IgD-negative memory B cell (primary cell): ENCODE measurements around the gene AKR1C1. TPM values are rescaled to one million over a fixed set of nuclear protein-coding genes. Genes with fewer than 3 reads are reported as not detected.
A peak's percentile ranks its signal among the peaks of the same experiment; 100 is the strongest.
"Not testable (repeated sequence)": the region's sequence is repeated elsewhere in the genome, so short reads cannot be mapped to it uniquely, and the experiment has no call there.

Experiments used
- H3K27ac Mint-ChIP-seq, 3 donors: one replicate each; pipeline ENCODE4 v1.8.0; 2020 to 2022; ENCODE audit warnings: mild to moderate bottlenecking in 3 of 3, mixed read lengths in 3 of 3, moderate library complexity in 1 of 3
- H3K27me3 Mint-ChIP-seq: one replicate; pipeline ENCODE4 v1.8.0; 2021; ENCODE audit warnings: mixed read lengths
- H3K36me3 Mint-ChIP-seq: one replicate; pipeline ENCODE4 v1.8.0; 2020; ENCODE audit warnings: mild to moderate bottlenecking, mixed read lengths
- H3K4me1 Mint-ChIP-seq, 3 donors: one replicate each; pipeline ENCODE4 v1.8.0; 2020 to 2022; ENCODE audit warnings: mixed read lengths in 3 of 3, mild to moderate bottlenecking in 1 of 3
- H3K4me3 Mint-ChIP-seq, 4 donors: one replicate each; pipeline ENCODE4 v1.8.0; 2020 to 2022; ENCODE audit warnings: mild to moderate bottlenecking in 4 of 4, mixed read lengths in 4 of 4, moderate library complexity in 3 of 4
- H3K9me3 Mint-ChIP-seq, 3 donors: one replicate each; pipeline ENCODE4 v1.8.0; 2020 to 2021; ENCODE audit warnings: mixed read lengths in 3 of 3, mild to moderate bottlenecking in 1 of 3
- polyA plus RNA-seq: library from polyadenylated mRNA; unstranded; fragments of 300-500 nt; fragmentation: Illumina TruSeq; gene quantifications from one replicate; pipeline ENCODE4 v1.2.3, GENCODE V29; 2021

Gene AKR1C1
- polyA plus RNA-seq, 1 donor from 2014 or later: not detected

DNA sequence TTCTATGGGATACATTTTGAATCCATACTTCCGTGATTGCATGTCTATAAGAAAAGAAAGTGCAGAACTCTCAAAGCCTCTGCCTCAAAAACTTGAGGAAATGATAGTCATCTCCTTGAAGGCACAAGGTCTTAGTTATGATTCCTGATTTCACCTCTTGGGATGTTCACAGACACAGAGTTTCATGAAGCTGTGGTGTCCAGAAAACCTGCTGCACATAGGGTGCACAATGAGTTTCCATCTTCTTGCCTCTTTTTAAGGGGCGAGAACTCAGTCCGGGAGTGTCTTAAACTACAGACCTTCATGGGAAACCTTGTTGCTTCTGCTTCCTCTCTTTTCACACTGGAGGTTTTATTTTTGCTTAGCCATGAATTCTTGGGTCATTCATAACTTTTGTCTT lies 4.0 kb downstream of the AKR1C1 start:
- not testable (repeated sequence) for H3K4me1 Mint-ChIP-seq, H3K27me3 Mint-ChIP-seq, H3K36me3 Mint-ChIP-seq, H3K27ac Mint-ChIP-seq, H3K4me3 Mint-ChIP-seq, H3K9me3 Mint-ChIP-seq

DNA sequence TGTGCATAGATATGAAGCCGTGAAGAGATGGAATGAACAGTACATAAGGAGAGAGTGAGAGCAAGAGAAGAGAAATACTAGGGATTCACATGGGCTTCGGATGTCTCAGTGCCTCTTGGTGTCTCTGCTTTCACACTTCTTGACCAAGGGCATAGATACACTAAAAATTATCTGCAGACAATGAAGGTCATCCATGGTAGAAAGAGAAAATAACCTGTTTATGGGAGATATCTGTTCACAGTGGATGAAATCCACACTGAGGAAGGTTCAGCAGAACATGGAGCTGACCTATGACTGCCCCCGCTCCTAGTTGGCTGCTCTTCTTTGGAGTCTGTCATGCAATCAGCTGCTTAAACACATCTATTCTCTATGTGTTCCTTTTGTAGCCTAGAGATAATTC lies 6.1 kb downstream of the AKR1C1 start:
- H3K4me1 Mint-ChIP-seq, H3K27me3 Mint-ChIP-seq, H3K4me3 Mint-ChIP-seq, H3K27ac Mint-ChIP-seq, H3K9me3 Mint-ChIP-seq, H3K36me3 Mint-ChIP-seq: not testable (repeated sequence)

DNA sequence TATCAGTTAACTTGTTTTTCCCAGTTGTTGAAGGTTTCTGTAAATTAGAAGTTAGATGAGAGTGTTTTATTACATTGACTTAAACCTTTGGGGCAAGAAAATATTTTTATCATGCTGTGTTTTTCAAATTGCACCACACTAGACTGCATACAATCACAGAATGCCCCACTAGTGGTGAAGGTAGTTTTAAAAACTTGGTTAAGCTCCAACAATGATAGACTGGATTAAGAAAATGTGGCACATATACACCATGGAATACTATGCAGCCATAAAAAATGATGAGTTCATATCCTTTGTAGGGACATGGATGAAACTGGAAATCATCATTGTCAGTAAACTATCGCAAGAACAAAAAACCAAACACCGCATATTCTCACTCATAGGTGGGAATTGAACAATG lies 7.1 kb downstream of the AKR1C1 start:
- not testable (repeated sequence) for H3K9me3 Mint-ChIP-seq, H3K4me3 Mint-ChIP-seq, H3K27me3 Mint-ChIP-seq, H3K4me1 Mint-ChIP-seq, H3K36me3 Mint-ChIP-seq, H3K27ac Mint-ChIP-seq

DNA sequence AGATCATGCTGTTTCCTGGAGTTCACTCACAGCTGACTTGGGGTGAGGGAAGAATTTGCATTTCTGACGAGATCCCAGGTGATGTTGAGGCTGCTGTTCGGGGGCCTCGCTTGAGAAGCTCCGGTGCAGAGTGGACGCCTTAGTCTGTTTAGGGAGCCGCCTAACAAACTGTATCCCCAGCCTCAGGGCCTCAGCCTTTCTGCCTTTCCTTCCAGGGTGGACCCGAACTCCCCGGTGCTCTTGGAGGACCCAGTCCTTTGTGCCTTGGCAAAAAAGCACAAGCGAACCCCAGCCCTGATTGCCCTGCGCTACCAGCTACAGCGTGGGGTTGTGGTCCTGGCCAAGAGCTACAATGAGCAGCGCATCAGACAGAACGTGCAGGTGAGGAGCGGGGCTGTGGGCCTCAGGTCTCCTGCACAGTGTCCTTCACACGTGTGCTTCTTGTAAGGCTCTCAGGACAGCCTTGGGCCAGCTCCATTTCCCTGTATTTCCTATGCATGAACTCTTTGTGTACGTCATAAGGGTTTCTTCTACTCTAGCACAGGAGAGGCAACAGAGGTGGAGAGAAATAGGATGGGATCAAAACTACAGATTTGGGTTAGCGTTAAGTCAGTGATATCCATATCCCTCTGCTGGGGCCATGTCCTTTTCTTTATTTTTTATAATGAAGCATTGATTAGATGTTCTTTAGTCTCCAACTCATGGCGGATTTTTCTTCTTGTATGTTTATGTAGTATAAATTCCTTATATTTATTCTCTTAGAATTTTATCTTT lies 9.3 kb downstream of the AKR1C1 start:
- not testable (repeated sequence) for H3K4me3 Mint-ChIP-seq, H3K27ac Mint-ChIP-seq, H3K4me1 Mint-ChIP-seq, H3K36me3 Mint-ChIP-seq, H3K9me3 Mint-ChIP-seq, H3K27me3 Mint-ChIP-seq

DNA sequence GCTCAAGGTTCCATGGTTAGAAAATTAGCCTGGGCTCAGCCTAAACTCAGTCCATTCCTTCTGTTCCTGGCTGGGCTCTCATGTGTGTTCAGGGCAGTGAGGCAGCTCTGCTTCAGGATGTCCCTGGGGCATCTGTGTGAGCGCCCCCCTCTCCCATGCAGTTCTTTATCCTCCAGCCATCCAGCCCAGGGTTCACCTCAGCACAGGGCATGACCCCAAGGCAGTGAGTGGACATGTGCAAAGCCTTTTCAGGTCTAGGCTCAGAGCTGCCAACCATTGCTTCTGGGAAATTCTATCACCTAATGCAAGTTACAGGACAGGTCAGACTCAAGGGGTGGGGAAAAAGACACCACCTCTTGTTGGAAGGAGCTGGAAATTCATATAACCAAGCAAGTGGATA lies 10.1 kb downstream of the AKR1C1 start:
- not testable (repeated sequence) for H3K27me3 Mint-ChIP-seq, H3K4me1 Mint-ChIP-seq, H3K36me3 Mint-ChIP-seq, H3K9me3 Mint-ChIP-seq, H3K4me3 Mint-ChIP-seq, H3K27ac Mint-ChIP-seq

DNA sequence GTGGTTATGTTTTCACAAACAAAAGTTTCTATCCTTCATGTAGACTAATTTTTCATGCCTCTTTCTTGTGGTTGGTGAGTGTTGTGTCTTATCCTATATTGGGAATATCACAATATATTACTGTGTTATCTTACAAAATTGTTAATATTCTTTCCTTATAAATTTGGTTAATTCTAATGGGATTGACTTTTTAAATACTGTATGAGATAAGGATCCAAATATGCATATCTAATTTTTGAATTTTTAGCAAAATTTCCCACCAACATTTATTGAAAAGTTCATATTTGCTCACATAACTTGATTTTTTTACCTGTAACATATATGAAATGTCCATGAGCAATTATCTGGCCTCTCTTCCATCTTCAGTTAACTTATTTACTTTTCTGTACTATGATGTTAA lies 11.2 kb downstream of the AKR1C1 start:
- not testable (repeated sequence) for H3K4me1 Mint-ChIP-seq, H3K27me3 Mint-ChIP-seq, H3K4me3 Mint-ChIP-seq, H3K9me3 Mint-ChIP-seq, H3K27ac Mint-ChIP-seq, H3K36me3 Mint-ChIP-seq

DNA sequence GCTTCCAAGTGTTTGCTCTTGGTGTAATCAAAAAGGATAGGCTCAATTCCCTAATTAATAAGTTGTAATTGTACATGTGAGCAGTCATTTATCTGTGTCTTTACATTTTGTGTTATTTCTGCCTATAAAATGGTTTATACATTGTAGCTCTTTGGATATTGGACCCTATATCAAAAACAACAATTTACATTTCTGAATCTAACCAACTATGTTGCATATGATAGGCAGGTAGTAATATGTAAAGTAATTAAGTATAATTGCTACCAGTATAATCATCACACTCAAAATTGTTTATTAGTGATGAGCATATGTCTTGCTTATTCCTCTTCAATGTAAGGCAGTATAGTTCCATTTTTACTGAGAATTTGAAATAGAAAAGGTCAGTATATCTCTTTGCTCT lies 13.8 kb downstream of the AKR1C1 start:
- H3K9me3 Mint-ChIP-seq: no peaks in the 10 kb centered on the region
- no peaks in the 10 kb centered on the region for H3K36me3 Mint-ChIP-seq
- no peaks in the 10 kb centered on the region for H3K4me1 Mint-ChIP-seq
- no peak overlapping the region for H3K27ac Mint-ChIP-seq
- H3K4me3 Mint-ChIP-seq: no peak overlapping the region
- H3K27me3 Mint-ChIP-seq: peaks cover 1% of the 10 kb centered on the region

DNA sequence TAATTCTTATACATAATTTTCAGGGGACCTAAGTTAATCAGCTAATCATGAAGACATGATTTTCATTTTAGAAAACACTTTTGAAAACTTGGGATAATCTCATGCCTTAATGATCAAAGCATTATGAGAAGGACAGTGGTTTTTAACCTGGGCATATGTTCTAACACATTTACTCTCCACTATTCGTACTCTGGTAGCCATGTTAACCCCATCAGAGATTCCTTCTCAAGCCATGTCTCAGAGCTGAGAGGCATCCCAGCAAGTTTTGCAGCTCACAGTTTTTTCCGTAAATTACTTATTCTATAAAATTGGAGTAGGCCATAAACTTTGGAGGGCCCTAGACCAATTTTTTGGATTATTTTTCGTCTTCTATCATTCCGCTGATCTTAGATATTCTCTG lies 15.7 kb downstream of the AKR1C1 start:
- Mint-ChIP-seq H3K27me3 (peaks cover 1% of the 10 kb centered on the region), H3K27ac (no peak overlapping the region), H3K4me3 (no peak overlapping the region), H3K4me1 (no peaks in the 10 kb centered on the region), H3K9me3 (no peaks in the 10 kb centered on the region), H3K36me3 (no peaks in the 10 kb centered on the region)

DNA sequence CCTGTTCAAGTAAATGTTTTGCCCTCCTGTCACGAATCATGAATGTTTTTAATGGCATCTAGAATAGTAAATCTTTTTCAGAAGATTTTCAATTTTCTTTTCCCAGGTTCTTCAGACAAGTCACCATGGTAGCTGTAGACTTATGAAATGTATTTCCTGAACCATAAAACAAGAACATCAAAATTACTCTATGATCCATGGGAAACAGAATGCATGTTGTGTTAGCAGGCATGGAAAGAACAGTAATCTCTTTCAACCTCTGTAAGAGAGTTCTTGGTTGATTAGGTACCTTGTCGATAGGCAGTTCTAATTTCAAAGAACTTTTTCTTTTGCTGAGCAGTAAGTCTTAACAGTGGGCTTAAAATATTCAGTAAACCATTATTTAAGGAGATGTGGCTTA lies 17.6 kb downstream of the AKR1C1 start:
- H3K4me1 Mint-ChIP-seq: no peaks in the 10 kb centered on the region
- peaks cover 1% of the 10 kb centered on the region for H3K27me3 Mint-ChIP-seq
- H3K27ac Mint-ChIP-seq: no peak overlapping the region
- no peaks in the 10 kb centered on the region for H3K36me3 Mint-ChIP-seq
- H3K4me3 Mint-ChIP-seq: no peak overlapping the region
- no peaks in the 10 kb centered on the region for H3K9me3 Mint-ChIP-seq

DNA sequence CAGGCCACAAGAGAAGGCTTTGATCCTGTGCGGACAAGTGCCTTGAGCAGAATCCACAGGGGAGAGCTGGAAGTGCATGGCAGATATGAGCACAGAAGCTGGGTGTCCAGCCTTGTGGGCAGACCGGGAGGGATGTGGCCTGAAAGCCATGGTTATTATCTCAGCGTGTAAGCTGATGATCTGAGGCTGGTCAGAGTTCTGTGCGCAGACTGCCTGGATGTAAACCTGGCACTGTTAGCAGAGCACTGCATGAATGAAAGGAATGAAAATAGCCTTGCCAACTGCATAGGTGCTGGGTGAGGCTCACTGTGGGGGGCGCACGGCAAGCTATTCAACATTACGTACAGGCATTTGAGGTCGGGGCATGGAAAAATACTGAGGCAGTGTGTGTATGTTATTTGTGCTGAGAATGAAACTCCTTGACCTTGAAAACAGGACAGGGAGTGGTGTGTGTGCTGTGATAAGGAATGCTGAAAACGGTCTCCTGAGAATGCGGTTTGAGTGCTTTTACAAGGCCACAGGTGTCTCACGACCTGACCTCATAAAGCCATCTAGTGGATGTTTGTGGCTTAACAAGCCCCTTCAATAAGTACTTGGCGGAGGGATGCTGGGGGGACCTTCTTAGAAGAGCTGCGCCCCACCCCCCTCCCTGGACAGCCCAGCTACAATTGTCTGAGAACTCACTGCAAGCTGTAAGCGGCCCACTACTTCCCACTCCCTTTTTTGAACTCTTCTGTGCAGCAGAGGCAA lies 18.7 kb downstream of the AKR1C1 start:
- H3K27ac Mint-ChIP-seq: no peak overlapping the region
- H3K4me3 Mint-ChIP-seq: no peak overlapping the region
- no peaks in the 10 kb centered on the region for H3K4me1 Mint-ChIP-seq
- no peaks in the 10 kb centered on the region for H3K36me3 Mint-ChIP-seq
- peaks cover 1% of the 10 kb centered on the region for H3K27me3 Mint-ChIP-seq
- no peaks in the 10 kb centered on the region for H3K9me3 Mint-ChIP-seq

DNA sequence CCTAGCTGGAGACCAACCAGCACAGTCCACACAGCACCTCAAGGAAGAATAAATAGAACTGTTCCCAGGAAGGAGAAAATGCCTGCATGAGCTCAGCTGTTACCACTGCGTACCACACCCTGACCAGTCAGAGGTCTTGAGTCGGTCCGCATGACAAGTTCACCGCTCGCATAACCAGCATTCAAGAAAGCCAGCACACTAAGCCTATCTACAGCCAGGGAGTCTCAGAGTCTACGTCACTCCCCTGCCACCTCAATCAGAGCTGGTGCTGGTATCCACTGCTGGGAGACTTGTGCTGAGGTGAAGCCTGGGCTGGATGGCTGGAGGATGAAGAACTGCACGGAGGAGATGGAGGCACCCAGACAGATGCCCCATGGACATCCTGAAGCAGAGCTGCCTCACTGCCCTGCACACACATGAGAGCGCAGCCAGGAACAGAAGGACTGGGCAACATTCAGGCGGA lies 19.6 kb downstream of the AKR1C1 start:
- no peak overlapping the region for H3K27ac Mint-ChIP-seq
- no peak overlapping the region for H3K4me3 Mint-ChIP-seq
- no peaks in the 10 kb centered on the region for H3K36me3 Mint-ChIP-seq
- H3K9me3 Mint-ChIP-seq: no peaks in the 10 kb centered on the region
- no peaks in the 10 kb centered on the region for H3K4me1 Mint-ChIP-seq
- peaks cover 1% of the 10 kb centered on the region for H3K27me3 Mint-ChIP-seq

DNA sequence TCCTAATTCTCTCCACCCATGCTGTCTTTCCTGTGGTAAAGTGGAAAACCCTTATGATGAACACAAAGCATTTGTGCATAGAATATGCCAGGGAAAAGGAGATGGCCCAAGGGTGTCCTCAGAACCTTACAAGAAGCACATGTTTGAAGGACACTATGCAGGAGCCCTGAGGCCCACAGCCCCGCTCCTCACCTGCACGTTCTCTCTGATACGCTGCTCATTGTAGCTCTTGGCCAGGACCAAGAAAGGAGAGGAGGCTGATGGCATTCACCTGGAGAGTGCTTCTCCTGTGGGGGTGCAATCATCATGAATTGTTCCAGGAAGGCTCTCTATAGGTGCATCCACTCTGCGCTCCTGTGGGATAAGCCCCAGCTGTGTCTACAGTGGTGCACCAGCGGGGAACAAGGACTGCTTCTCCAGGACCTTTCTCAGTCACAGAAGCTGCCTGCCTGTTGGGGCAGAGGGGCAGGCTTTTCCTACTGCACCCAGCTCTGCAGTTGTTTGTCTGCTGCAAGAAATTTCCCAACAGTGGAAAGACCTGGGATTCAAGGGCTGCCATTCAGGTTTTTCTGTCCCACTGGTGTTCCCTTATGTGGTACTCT lies 20.5 kb downstream of the AKR1C1 start:
- no peaks in the 10 kb centered on the region for H3K9me3 Mint-ChIP-seq
- H3K27ac Mint-ChIP-seq: no peak overlapping the region
- no peaks in the 10 kb centered on the region for H3K4me1 Mint-ChIP-seq
- H3K4me3 Mint-ChIP-seq: no peak overlapping the region
- no peaks in the 10 kb centered on the region for H3K36me3 Mint-ChIP-seq
- H3K27me3 Mint-ChIP-seq: peaks cover 1% of the 10 kb centered on the region

DNA sequence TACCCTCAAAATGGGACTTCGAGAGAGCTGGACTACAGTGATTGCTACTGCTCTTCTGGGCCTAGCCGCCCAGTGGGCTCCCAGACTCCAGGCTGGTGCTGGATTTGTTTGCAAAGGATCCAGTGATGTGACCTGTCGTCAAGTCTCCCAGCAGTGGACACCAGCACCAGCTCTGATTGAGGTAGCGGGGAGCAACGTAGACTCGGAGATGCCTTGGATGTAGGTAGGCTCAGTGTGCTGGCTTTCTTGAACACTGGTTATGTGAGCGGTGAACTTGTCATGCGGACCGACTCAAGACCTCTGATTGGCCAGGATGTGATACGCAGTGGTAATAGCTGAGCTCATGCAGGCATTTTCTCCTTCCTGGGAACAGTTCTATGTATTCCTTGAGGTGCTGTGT lies 21.0 kb downstream of the AKR1C1 start:
- no peaks in the 10 kb centered on the region for H3K4me1 Mint-ChIP-seq
- H3K27me3 Mint-ChIP-seq: peaks cover 1% of the 10 kb centered on the region
- H3K9me3 Mint-ChIP-seq: no peaks in the 10 kb centered on the region

DNA sequence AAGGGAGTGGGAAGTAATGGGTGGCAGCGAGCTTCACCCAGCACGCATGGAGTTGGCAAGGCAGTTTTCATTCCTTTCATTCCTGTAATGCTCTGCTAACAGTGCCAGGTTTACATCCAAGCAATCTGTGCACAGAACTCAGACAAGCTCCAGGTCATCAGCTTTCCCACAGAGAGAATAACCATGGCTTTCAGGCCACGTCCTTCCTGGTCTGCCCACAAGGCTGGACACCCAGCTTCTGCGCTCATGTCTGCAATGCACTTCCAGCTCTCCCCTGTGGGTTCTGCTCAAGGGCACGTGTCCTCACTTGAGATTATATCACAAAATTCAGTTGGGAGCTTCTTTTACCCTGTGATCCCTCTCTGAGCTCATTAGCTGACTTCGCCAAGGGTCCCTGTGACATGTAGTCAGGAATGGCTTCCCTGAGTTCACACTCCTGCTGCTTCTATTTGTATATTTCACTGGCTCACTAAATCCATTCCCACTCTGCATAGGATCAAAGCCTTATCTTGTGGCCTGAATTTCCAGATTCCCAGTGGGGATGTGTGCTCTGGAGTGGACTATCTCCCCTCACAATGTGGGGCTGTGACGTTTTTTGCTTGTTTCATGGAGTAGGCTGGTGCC lies 21.9 kb downstream of the AKR1C1 start:
- H3K9me3 Mint-ChIP-seq: no peaks in the 10 kb centered on the region
- H3K27ac Mint-ChIP-seq: no peak overlapping the region
- no peaks in the 10 kb centered on the region for H3K4me1 Mint-ChIP-seq
- H3K36me3 Mint-ChIP-seq: no peaks in the 10 kb centered on the region
- peaks cover 1% of the 10 kb centered on the region for H3K27me3 Mint-ChIP-seq
- H3K4me3 Mint-ChIP-seq: peak overlapping the region in 1 of 4 donors; percentile 23

More for the DNA sequence above, 21.0 kb downstream of the AKR1C1 start:
- H3K4me3 Mint-ChIP-seq: no peak overlapping the region
- no peak overlapping the region for H3K27ac Mint-ChIP-seq
- H3K36me3 Mint-ChIP-seq: no peaks in the 10 kb centered on the region

DNA sequence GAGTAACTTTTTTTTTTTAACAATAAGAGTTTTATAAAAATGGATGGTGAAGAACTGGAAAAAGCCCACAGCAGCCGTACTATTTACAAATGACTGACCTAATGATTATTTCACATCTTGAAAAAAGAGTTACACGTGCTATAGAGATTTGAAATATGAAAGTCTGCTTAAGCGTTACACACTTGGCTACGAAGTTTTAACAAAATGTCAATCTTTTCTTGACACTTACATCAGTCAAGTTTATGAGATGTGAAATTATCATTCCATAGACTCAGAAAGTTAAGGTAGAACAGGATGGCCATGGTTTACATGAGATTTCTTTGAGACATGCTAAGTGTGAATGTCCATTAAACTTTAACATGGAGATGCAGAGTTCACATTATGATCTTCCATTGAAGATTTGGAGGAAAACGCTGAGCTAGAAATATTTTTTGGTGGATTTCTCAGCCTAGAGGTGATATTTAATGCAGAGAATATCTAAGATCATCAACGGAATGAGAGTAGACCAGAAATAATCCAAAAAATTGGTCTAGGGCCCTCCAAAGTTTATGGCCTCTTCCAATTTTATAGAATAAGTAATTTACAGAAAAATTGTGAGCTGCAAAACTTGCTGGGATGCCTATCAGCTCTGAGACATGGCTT lies 24.9 kb downstream of the AKR1C1 start:
- not testable (repeated sequence) for H3K36me3 Mint-ChIP-seq, H3K4me3 Mint-ChIP-seq, H3K9me3 Mint-ChIP-seq, H3K4me1 Mint-ChIP-seq, H3K27me3 Mint-ChIP-seq, H3K27ac Mint-ChIP-seq
